ENCODE results near the gene ACOT11. TPM values are rescaled to one million over a fixed set of nuclear protein-coding genes. Genes with fewer than 3 reads are reported as not detected.

Gene ACOT11
- total and polyA plus RNA-seq, 9 of the 15 experiments (the other 6 are each of a cell fraction or from before 2014, with no cell fraction given), result 0.04 to 1.2 (median 0.64) TPM; not detected in 2

- H3K4me3 ChIP-seq, result no peak overlapping the region
- ChIA-PET CTCF (ENCODE audit: low intra/inter-chr PET ratio) (no interaction called here), POLR2A (interaction anchor here (0.6 to 1.4 kb wide), 3 partner anchors 9 to 392 kb away, joined by 4 to 7 read pairs (median 4); no protein-coding TSS in a partner anchor)
- intact Hi-C loops (cut with micrococcal nuclease) (no loop called here), in situ Hi-C loops (cut with MboI) (no loop called here)
- WGBS (ENCODE audit: insufficient coverage, low coverage, missing lambda C conversion rate), result 2% methylated on average over 8 of the region's 8 CpGs
- no peak overlapping the region for H3K9ac ChIP-seq (ENCODE audit: insufficient read depth in 1 of 2, low read depth in 2 of 2, low read length in 2 of 2)
- no peaks in the 10 kb centered on the region for H3K79me2 ChIP-seq (ENCODE audit: control insufficient read depth, insufficient read depth, low read length)
- H3K9me3 ChIP-seq (replicated peaks; ENCODE audit: control insufficient read depth, insufficient read depth, low read depth, low read length), result no peaks in the 10 kb centered on the region
- no peak overlapping the region for H3K27ac ChIP-seq (ENCODE audit: extremely low read depth, low read depth, low read length)
- H3K36me3 ChIP-seq (ENCODE audit: control insufficient read depth, insufficient read depth, low read length), result no peaks in the 10 kb centered on the region
- no peak for ATAC-seq
- no peak for FAIRE-seq
- no peaks in the 10 kb centered on the region for H4K20me1 ChIP-seq (replicated peaks; ENCODE audit: control insufficient read depth, insufficient read depth, low read length)
- no peak for DNase-seq (ENCODE audit: extremely low read depth in 1 of 4, low spot score in 3 of 4)
- no TSS peak for BruUV-seq (replicated peaks)
- no peaks in the 10 kb centered on the region; a peak in 2 of 5 replicates for H3K4me1 ChIP-seq (replicated peaks in 1 of 2; ENCODE audit: control insufficient read depth in 2 of 2, insufficient read depth in 2 of 2, low read length in 2 of 2)
- H3K4me2 ChIP-seq (ENCODE audit: insufficient read depth, low read length), result no peak overlapping the region
- H2AFZ ChIP-seq (ENCODE audit: low read depth, low read length), result no peak overlapping the region
- no peaks in the 10 kb centered on the region for H3K9me1 ChIP-seq (ENCODE audit: control insufficient read depth, insufficient read depth, low read length)
- TF ChIP-seq RUNX1 (IDR thresholded peaks at IDR 0.05; ENCODE audit: low read depth) (no peak), GABPB1 (CRISPR knock-in tag; IDR thresholded peaks at IDR 0.05) (no peak), ZNF75A (CRISPR knock-in tag; IDR thresholded peaks at IDR 0.05) (no peak), SP2 (IDR thresholded peaks at IDR 0.05; ENCODE audit: extremely low read depth, low read depth, low read length, poor library complexity, severe bottlenecking) (no peak)
- H3K27me3 ChIP-seq (ENCODE audit: control insufficient read depth in 2 of 2, insufficient read depth in 2 of 2, low read length in 2 of 2), result peaks cover 39 to 72% of the 10 kb centered on the region in 2 experiments
These were observed 71.7 kb downstream of the ACOT11 start for GRCh38 chr1:54619749-54620148.

- H3K27me3 ChIP-seq (ENCODE audit: control insufficient read depth in 2 of 2, insufficient read depth in 2 of 2, low read length in 2 of 2), result peaks cover 24 to 60% of the 10 kb centered on the region in 2 experiments
- no peak within 1 kb of the TSS for H3K9ac ChIP-seq (ENCODE audit: insufficient read depth in 1 of 2, low read depth in 2 of 2, low read length in 2 of 2)
- ChIA-PET POLR2A (no interaction called here), CTCF (ENCODE audit: low intra/inter-chr PET ratio) (no interaction called here)
- H2AFZ ChIP-seq (ENCODE audit: low read depth, low read length), result no peak within 1 kb of the TSS
- no peaks in the 10 kb centered on the region for H3K79me2 ChIP-seq (ENCODE audit: control insufficient read depth, insufficient read depth, low read length)
- no peaks in the 10 kb centered on the region for H3K9me1 ChIP-seq (ENCODE audit: control insufficient read depth, insufficient read depth, low read length)
- no peaks in the 10 kb centered on the region for H3K9me3 ChIP-seq (replicated peaks; ENCODE audit: control insufficient read depth, insufficient read depth, low read depth, low read length)
- H3K4me3 ChIP-seq, result no peak within 1 kb of the TSS
- no peaks in the 10 kb centered on the region for H3K36me3 ChIP-seq (ENCODE audit: control insufficient read depth, insufficient read depth, low read length)
- no TSS peak for BruUV-seq (replicated peaks)
- H4K20me1 ChIP-seq (replicated peaks; ENCODE audit: control insufficient read depth, insufficient read depth, low read length), result no peaks in the 10 kb centered on the region
- DNase-seq (ENCODE audit: extremely low read depth in 1 of 4, low spot score in 3 of 4) (no peak), FAIRE-seq (no peak), ATAC-seq (no peak; the same call in 1 of the 3 replicates)
- WGBS (ENCODE audit: insufficient coverage, low coverage, missing lambda C conversion rate), result 18% methylated on average over 17 of the region's 18 CpGs
- intact Hi-C loops (cut with micrococcal nuclease), result no loop called here
- in situ Hi-C loops (cut with MboI), result no loop called here
- no peak within 1 kb of the TSS for H3K27ac ChIP-seq (ENCODE audit: extremely low read depth, low read depth, low read length)
- no peaks in the 10 kb centered on the region for H3K4me1 ChIP-seq (replicated peaks in 1 of 2; ENCODE audit: control insufficient read depth in 2 of 2, insufficient read depth in 2 of 2, low read length in 2 of 2)
- H3K4me2 ChIP-seq (ENCODE audit: insufficient read depth, low read length), result no peak within 1 kb of the TSS
- TF ChIP-seq ELK1 (CRISPR knock-in tag; IDR thresholded peaks at IDR 0.05) (no peak), NCOA6 (IDR thresholded peaks at IDR 0.05) (no peak), EZH2 (IDR thresholded peaks at IDR 0.05; ENCODE audit: borderline replicate concordance, low read depth, low read length) (no peak), DPF2 (IDR thresholded peaks at IDR 0.05) (no peak), ZNF24 (IDR thresholded peaks at IDR 0.05) (no peak), HIVEP1 (CRISPR knock-in tag; IDR thresholded peaks at IDR 0.05) (no peak), MTA2 (IDR thresholded peaks at IDR 0.05; ENCODE audit: low read depth) (no peak), MBD2 (IDR thresholded peaks at IDR 0.05; ENCODE audit: borderline replicate concordance, low read depth) (no peak), ZNF511 (CRISPR knock-in tag; IDR thresholded peaks at IDR 0.05) (no peak)
- TF ChIP-seq, protein P1, sequence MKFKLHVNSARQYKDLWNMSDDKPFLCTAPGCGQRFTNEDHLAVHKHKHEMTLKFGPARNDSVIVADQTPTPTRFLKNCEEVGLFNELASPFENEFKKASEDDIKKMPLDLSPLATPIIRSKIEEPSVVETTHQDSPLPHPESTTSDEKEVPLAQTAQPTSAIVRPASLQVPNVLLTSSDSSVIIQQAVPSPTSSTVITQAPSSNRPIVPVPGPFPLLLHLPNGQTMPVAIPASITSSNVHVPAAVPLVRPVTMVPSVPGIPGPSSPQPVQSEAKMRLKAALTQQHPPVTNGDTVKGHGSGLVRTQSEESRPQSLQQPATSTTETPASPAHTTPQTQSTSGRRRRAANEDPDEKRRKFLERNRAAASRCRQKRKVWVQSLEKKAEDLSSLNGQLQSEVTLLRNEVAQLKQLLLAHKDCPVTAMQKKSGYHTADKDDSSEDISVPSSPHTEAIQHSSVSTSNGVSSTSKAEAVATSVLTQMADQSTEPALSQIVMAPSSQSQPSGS (CRISPR knock-in tag; IDR thresholded peaks at IDR 0.05), result no peak
These were observed 75.4 kb downstream of the ACOT11 start, which contains the start of gene FAM151A for GRCh38 chr1:54623216-54624007. FAM151A (minus strand) TSS chr1:54623525; CDS start chr1:54623395, 130 bp downstream.
